GM23248 (cell line): ENCODE data around the gene MS4A4A. TPM values are rescaled to one million over a fixed set of nuclear protein-coding genes. Genes with fewer than 3 reads are reported as not detected.
A peak's percentile ranks its signal among the peaks of the same experiment; 100 is the strongest.
"Not testable (repeated sequence)": the region's sequence is repeated elsewhere in the genome, so short reads cannot be mapped to it uniquely, and the experiment has no call there.

ENCODE experiments used
- DNase-seq: peaks from one replicate; pipeline ENCODE4 v3.0.0-alpha.2; 2015
- H2AFZ ChIP-seq: fragments of 200-600 bp; sonication (generic); 2 replicates; pipeline ENCODE4 v1.6.1; 2016; ENCODE audit warnings: antibody characterized with exemption
- H3F3A ChIP-seq: fragments of 200-600 bp; sonication (generic); 2 replicates; pipeline ENCODE4 v1.6.1; 2016; ENCODE audit warnings: mild to moderate bottlenecking, antibody characterized with exemption, mixed run types; ENCODE audit not compliant: insufficient read depth
- H3K27ac ChIP-seq: fragments of 200-600 bp; sonication (generic); 2 replicates; pipeline ENCODE4 v1.5.1; 2016; ENCODE audit warnings: mild to moderate bottlenecking
- H3K27me3 ChIP-seq: fragments of 200-600 bp; sonication (generic); replicated peaks from 2 replicates; pipeline ENCODE4 v1.6.1; 2016; ENCODE audit warnings: mild to moderate bottlenecking; ENCODE audit not compliant: insufficient read depth
- H3K36me3 ChIP-seq: fragments of 200-600 bp; sonication (generic); 2 replicates; pipeline ENCODE4 v1.6.1; 2016; ENCODE audit warnings: low read depth, mild to moderate bottlenecking
- H3K4me1 ChIP-seq: fragments of 200-600 bp; sonication (generic); 2 replicates; pipeline ENCODE4 v1.6.1; 2016; ENCODE audit warnings: mild to moderate bottlenecking; ENCODE audit not compliant: insufficient read depth
- H3K4me2 ChIP-seq: fragments of 200-600 bp; sonication (generic); one replicate; pipeline ENCODE4 v1.6.1; 2016; ENCODE audit warnings: mild to moderate bottlenecking; ENCODE audit not compliant: unreplicated experiment
- H3K4me3 ChIP-seq: fragments of 200-600 bp; sonication (generic); 2 replicates; pipeline ENCODE4 v1.5.1; 2016; ENCODE audit warnings: mild to moderate bottlenecking
- H3K79me2 ChIP-seq: fragments of 200-600 bp; sonication (generic); 2 replicates; pipeline ENCODE4 v1.6.1; 2016; ENCODE audit warnings: mild to moderate bottlenecking; ENCODE audit not compliant: insufficient read depth
- H3K9ac ChIP-seq: fragments of 200-600 bp; sonication (generic); 2 replicates; pipeline ENCODE4 v1.6.1; 2016; ENCODE audit warnings: mild to moderate bottlenecking
- H3K9me2 ChIP-seq: fragments of 200-600 bp; sonication (generic); 2 replicates; pipeline ENCODE4 v1.6.1; 2016; ENCODE audit warnings: mixed run types, mild to moderate bottlenecking, moderate library complexity; ENCODE audit not compliant: insufficient read depth
- H3K9me3 ChIP-seq: fragments of 200-600 bp; sonication (generic); one replicate; pipeline ENCODE4 v1.6.1; 2017; ENCODE audit warnings: low read depth
- H4K20me1 ChIP-seq: fragments of 200-600 bp; sonication (generic); 2 replicates; pipeline ENCODE4 v1.6.0; 2016; ENCODE audit not compliant: insufficient read depth
- EZH2 ChIP-seq: fragments of 200-600 bp; sonication (generic); IDR thresholded peaks from 2 replicates; pipeline ENCODE4 v1.6.1; 2018; ENCODE audit warnings: antibody characterized with exemption, mild to moderate bottlenecking; ENCODE audit not compliant: insufficient read depth, poor library complexity, severe bottlenecking
- EZH2phosphoT487 ChIP-seq: fragments of 200-600 bp; sonication (generic); IDR thresholded peaks from 2 replicates; pipeline ENCODE4 v1.6.1; 2018; ENCODE audit warnings: antibody characterized with exemption, moderate library complexity, mild to moderate bottlenecking, low read depth; ENCODE audit not compliant: insufficient read depth
- WGBS, 2 experiments: methylation state at CpG; one replicate each; pipeline ENCODE4 v1.1.6; 2015 to 2017; ENCODE audit warnings: low lambda C conversion rate in 2 of 2, low coverage in 1 of 2; ENCODE audit errors: missing lambda C conversion rate in 2 of 2; 5-methylcytosine and 5-hydroxymethylcytosine counted together
- in situ Hi-C: fragments of 300-500 bp; cut with MboI; formaldehyde crosslinking; loops from 2 replicates; pipeline ENCODE4 v1.15.0; 2020
- polyA plus RNA-seq: library from polyadenylated mRNA; unstranded; fragments of >200 nt; fragmentation: Nextera tagmentation; extraction: Ambion mirVana; gene quantifications from 2 replicates; pipeline ENCODE4 v1.2.1, GENCODE V29; 2016
- total RNA-seq: library from RNA; depleted of rRNA; stranded (reverse); fragments of >200 nt; shearing (Covaris generic); gene quantifications from 2 replicates; pipeline ENCODE4 v1.2.3, GENCODE V29; 2014

Gene MS4A4A
- total and polyA plus RNA-seq, 2 experiments from 2014 or later = not detected

- Histone ChIP-seq H2AFZ (no peak overlapping the region), H3K27me3 (no peaks in the 10 kb centered on the region), H3K79me2 (no peaks in the 10 kb centered on the region), H3K36me3 (no peaks in the 10 kb centered on the region), H4K20me1 (no peaks in the 10 kb centered on the region), H3F3A (no peaks in the 10 kb centered on the region), H3K4me2 (no peak overlapping the region), H3K4me1 (no peaks in the 10 kb centered on the region), H3K9me3 (no peaks in the 10 kb centered on the region), H3K9me2 (no peaks in the 10 kb centered on the region), H3K27ac (no peak overlapping the region), H3K4me3 (no peak overlapping the region), H3K9ac (no peak overlapping the region)
- in situ Hi-C loops = no loop called here
- 34 to 44% methylated on average over 3 of the region's 3 CpGs for WGBS, 2 experiments
- no peak for TF ChIP-seq EZH2phosphoT487
- no peak for DNase-seq
These were observed 20.7 kb downstream of the MS4A4A start for GRCh38 chr11:60301178-60301577.

- H3K79me2 ChIP-seq, H3K9ac ChIP-seq, H2AFZ ChIP-seq, DNase-seq, in situ Hi-C loops, H3K36me3 ChIP-seq, H4K20me1 ChIP-seq, H3K4me1 ChIP-seq, H3K9me2 ChIP-seq, H3K4me2 ChIP-seq, H3K27me3 ChIP-seq, H3K4me3 ChIP-seq, H3F3A ChIP-seq, H3K27ac ChIP-seq, H3K9me3 ChIP-seq: not testable (repeated sequence)
- 26 to 27% methylated on average over 6 of the region's 6 CpGs for WGBS, 2 experiments
These were observed 21.4 kb downstream of the MS4A4A start for GRCh38 chr11:60301884-60302283.

DNA sequence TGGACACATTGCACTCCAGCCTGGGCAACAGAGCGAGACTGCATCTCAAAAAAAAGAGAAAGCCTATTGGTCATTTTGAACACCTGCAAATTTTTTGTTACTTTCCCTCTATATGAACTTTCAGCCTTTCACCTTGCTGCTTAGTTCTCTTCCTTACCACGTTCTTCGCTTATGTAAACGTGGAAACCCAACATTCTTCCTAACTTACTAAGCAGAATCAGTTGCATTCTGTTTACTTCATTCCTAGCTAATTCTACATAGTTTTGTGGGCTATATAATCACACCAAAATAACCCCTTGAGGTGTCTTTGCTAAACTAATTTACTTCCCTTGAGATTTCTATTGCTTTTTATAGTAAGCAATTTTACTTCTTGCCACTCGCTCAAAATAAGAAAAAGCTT, 23.2 kb downstream of the MS4A4A start:
- Histone ChIP-seq H3K9me3 (no peaks in the 10 kb centered on the region), H3K27ac (no peak overlapping the region), H3K27me3 (no peaks in the 10 kb centered on the region), H3K4me2 (no peak overlapping the region), H3K36me3 (no peaks in the 10 kb centered on the region), H2AFZ (no peak overlapping the region), H3K9me2 (no peaks in the 10 kb centered on the region), H3K79me2 (no peaks in the 10 kb centered on the region), H3F3A (no peaks in the 10 kb centered on the region), H3K4me1 (no peaks in the 10 kb centered on the region), H3K4me3 (no peak overlapping the region), H4K20me1 (no peaks in the 10 kb centered on the region), H3K9ac (no peak overlapping the region)
- TF ChIP-seq EZH2phosphoT487 (no peak), EZH2 (no peak)
- in situ Hi-C loops = no loop called here
- no peak for DNase-seq
- 48 to 50% methylated on average over 5 of the region's 5 CpGs for WGBS, 2 experiments

- in situ Hi-C loops = no loop called here
- no peaks in the 10 kb centered on the region for H4K20me1 ChIP-seq
- peak; percentile 11 for DNase-seq
- no peak overlapping the region for H3K4me2 ChIP-seq
- no peaks in the 10 kb centered on the region for H3K9me2 ChIP-seq
- H3K36me3 ChIP-seq = no peaks in the 10 kb centered on the region
- H2AFZ ChIP-seq = no peak overlapping the region
- TF ChIP-seq EZH2 (no peak), EZH2phosphoT487 (no peak)
- no peak overlapping the region for H3K9ac ChIP-seq
- no peak overlapping the region for H3K27ac ChIP-seq
- 7 to 16% methylated on average over 3 of the region's 3 CpGs for WGBS, 2 experiments
- no peaks in the 10 kb centered on the region for H3K79me2 ChIP-seq
- no peaks in the 10 kb centered on the region for H3K4me1 ChIP-seq
- no peaks in the 10 kb centered on the region for H3K27me3 ChIP-seq
- no peaks in the 10 kb centered on the region for H3K9me3 ChIP-seq
- no peak overlapping the region for H3K4me3 ChIP-seq
- H3F3A ChIP-seq = no peaks in the 10 kb centered on the region
These were observed 25.6 kb downstream of the MS4A4A start for GRCh38 chr11:60305906-60306619.
